Measurements from ENCODE around the gene USP33. TPM values are rescaled to one million over a fixed set of nuclear protein-coding genes. Genes with fewer than 3 reads are reported as not detected.

USP33 gene
- total and polyA plus RNA-seq, 2 of the 13 experiments (the other 11 are each of a cell fraction or from before 2014, with no cell fraction given): 32.0 to 49.1 TPM

GRCh38 chr1:77779529-77780281 lies 20.1 kb upstream of the USP33 start, which contains the start of gene MIGA1 (continued):
- peak; percentile 94 for TF ChIP-seq GMEB1 (CRISPR knock-in tag; IDR thresholded peaks at IDR 0.05; ENCODE audit: borderline replicate concordance)
- no peak for TF ChIP-seq ZSCAN31 (CRISPR knock-in tag; IDR thresholded peaks at IDR 0.05; ENCODE audit: low read depth)
- no peak for TF ChIP-seq RBM22 (optimal IDR thresholded peaks at IDR 0.05; ENCODE audit: low read length)
- TF ChIP-seq ZBTB49 (CRISPR knock-in tag; IDR thresholded peaks at IDR 0.05; ENCODE audit: borderline replicate concordance): no peak
- no peak for TF ChIP-seq USF2 (IDR thresholded peaks at IDR 0.05; ENCODE audit: low read depth, low read length)
- no peak for TF ChIP-seq USF2 (CRISPR knock-in tag; IDR thresholded peaks at IDR 0.05; ENCODE audit: borderline replicate concordance)
- no peak for TF ChIP-seq ZNF251 (CRISPR knock-in tag; IDR thresholded peaks at IDR 0.05)
- TF ChIP-seq HOXD1 (CRISPR knock-in tag; IDR thresholded peaks at IDR 0.05): no peak
- no peak for TF ChIP-seq ZNF513 (CRISPR knock-in tag; conservative IDR thresholded peaks at IDR 0.05)
- peak; percentile 68; the same call in 1 of the 2 replicates for TF ChIP-seq ZNF225 (CRISPR knock-in tag; IDR thresholded peaks at IDR 0.05)
- no peak for TF ChIP-seq ZXDC (CRISPR knock-in tag; IDR thresholded peaks at IDR 0.05)
- no peak for TF ChIP-seq ZNF766 (CRISPR knock-in tag; IDR thresholded peaks at IDR 0.05; ENCODE audit: borderline replicate concordance)
- TF ChIP-seq ZNF331 (CRISPR knock-in tag; IDR thresholded peaks at IDR 0.05): peak; percentile 67; the same call in 1 of the 2 replicates
- no peak for TF ChIP-seq ZNF709 (CRISPR knock-in tag; IDR thresholded peaks at IDR 0.05)
- TF ChIP-seq EHMT2 (IDR thresholded peaks at IDR 0.05; ENCODE audit: borderline replicate concordance, low read depth, low read length): no peak
- TF ChIP-seq GFI1 (CRISPR knock-in tag; IDR thresholded peaks at IDR 0.05; ENCODE audit: borderline replicate concordance): no peak
- no peak for TF ChIP-seq ZNF878 (CRISPR knock-in tag; IDR thresholded peaks at IDR 0.05)
- no peak for TF ChIP-seq KLF13 (CRISPR knock-in tag; IDR thresholded peaks at IDR 0.05)
